OCI-M1 (cell line): ENCODE data around the gene JAM2.

Experiments
- DNase-seq: peaks from one replicate; lab custom pipeline; 2025; lab: John Stamatoyannopoulos, UW

JAM2 gene

DNA sequence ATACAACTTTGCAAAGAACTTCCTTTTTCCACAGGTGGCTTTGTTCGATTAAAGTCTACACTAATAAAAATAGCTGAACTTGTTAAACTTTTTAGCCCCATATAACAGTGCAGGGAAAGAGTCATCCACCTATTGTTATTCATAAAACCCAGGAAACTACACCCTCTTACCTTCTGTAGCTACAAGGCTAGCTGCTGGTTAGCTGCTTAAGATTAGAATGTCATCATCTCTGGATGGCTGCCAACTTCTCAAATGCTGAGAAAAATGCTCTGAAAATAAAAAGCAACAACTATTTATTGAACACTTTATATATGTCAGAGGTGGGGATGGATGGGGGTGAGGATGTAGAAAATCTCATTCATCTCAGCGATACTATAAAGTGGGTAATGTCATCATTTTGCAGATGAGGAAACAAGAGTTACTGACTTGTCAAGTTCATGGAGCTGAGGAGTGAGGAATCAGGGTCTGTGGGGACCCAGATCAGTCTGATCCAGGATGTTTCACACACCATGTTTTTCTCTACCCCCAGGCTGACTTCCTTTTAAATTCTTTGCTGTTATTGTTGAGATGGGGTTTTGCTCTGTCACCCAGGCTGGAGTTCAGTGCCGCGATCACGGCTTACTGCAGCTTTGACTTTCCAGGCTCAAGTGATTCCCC lies 78.6 kb downstream of the JAM2 start:
- DNase-seq, result peak; percentile 68

DNA sequence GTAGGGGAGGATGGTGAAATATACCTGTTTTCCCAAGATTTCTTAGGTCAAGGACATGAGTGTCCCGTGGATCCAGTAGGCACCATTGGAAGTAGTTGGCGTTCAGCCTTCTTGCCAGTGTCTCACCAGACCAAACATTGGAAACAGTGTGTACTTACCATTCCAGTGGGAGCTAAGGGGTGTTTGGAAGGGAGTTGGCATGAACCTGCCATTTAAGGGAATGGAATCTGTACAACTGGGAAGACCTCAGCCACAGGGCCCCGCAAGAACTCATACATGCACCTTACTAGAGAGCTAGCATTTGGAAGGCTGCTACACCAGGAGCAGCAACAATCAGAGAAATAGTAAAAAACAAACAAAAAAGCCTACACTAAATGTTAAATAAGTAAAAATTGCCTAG lies 82.9 kb downstream of the JAM2 start:
- DNase-seq, result no peak

DNA sequence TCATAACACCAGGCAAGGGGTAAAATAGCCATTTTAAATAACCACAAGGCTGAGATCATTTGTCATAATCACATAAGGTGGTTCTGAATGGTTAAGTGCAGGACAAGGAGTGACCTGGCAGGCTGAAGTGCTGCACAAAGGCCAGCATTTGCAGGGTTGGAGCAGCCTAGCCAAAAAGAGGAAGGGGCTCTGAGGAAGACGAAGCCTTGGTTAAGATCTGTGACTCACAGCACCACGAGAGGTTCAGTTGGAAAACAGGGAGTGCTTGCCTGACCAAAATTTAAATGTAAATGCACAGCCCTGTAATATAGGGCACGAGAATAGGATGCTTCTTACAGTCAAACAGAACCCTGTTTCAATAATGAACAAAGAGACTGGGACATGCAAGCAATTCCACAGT lies 83.6 kb downstream of the JAM2 start:
- DNase-seq, result peak; percentile 38

- DNase-seq, result no peak
Observed at GRCh38 chr21:25732091-25732760, 93.2 kb downstream of the JAM2 start.

GRCh38 chr21:25733859-25734653 lies 95.0 kb downstream of the JAM2 start:
- peak; percentile 59 for DNase-seq

DNA sequence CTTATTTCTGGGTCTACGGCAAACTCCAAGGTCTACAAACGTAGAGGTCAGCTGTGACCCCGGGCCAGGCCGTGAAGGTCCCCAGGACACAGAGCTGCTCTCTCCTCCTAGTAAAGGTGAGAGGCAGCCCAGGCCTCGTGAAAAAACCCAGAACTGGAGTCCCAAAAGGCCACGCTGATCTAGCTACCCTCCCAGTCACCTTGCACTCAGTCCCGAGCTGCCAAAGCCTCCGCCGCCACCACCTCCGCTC lies 95.5 kb downstream of the JAM2 start:
- no peak for DNase-seq

DNA sequence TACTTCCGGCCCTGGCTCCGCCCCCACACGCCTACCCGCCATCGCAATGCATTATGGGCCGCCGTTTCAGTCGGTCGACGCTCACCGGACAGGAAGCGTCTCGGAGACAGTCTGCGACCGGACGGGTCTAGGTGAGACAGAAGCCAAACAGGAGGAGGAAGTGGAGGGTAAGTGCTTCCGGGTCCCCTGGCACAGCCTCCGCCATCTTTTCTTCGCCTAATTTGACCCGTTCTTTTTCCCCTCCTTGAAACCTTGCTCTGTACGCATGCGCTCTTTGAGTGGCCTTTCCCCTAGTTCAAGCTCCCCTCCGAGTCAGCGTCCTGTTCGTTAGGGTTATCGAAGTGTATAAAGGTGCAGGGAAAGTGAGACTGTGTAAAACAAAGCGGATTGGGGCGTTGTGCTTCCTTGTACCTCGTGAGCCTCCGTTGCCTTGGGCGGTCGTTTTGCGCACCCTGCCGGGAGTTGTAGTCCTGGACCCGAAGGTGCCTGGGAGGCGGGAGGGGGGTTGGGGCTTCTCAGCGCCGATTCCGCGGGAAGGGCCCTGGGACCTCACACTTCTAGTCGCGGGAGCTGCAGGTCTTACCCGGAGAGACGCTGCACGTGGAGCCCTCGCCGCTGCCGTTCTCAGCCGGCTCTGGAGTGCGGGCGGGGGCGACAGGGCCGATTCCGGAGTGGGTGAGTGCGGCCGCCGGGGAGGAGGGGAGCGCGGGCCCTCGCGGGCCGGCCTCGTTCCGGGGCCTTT lies 96.0 kb downstream of the JAM2 start, which contains the start of the genes ATP5PF and GABPA:
TSS of gene ATP5PF (minus strand) at position 1 of the 742 bp plus-strand sequence. CDS start 5,110 bp downstream, outside the sequence.
TSS of gene GABPA (plus strand) at position 69 of the 742 bp plus-strand sequence. CDS start 6,627 bp downstream, outside the sequence.
- DNase-seq, result peak; percentile 98

DNA sequence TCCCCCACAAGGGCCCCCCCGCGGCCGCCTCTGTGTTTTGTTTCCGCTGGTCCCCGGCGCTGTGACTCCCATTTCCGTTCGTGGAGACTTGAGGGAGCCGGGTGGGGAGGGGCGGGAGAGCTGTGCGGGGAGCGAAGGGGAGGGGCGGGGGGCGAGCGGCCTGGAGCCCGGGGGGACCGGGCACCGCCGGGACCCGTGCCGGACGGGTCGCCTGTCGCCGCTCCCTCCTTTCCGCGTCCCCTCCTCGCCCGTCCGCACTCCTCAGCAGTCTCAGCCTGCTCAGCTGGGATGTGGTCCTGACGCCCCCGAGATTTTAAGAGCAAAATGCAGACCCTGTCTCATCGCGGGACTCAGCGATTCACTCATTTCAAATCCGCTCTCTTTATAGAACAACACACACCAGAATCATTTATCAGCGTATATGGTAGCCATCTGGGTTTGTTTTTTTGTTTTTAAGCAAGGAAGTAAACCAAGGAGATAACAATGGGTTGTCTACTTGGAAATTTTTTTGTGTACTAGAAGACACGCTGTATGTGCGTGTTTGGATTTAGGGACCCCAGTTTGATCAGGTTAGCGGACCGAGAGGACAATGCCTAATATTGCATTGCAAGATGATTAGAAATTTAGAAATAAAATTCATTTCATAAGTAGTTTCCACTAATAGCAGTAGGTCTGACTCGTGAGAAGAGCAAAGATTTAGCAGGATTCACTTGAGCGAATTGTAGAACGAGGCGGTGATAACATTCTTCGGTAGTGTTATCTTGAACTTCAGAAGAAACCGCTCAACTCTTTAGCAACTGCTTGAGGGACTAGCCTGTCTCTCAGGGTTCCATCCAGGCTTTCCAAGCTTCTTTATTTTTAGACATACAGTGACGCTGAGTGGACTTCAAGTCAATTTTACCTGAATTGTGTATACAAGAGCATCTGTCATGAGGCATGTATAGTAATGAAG lies 96.9 kb downstream of the JAM2 start:
- DNase-seq, result peak; percentile 87

DNA sequence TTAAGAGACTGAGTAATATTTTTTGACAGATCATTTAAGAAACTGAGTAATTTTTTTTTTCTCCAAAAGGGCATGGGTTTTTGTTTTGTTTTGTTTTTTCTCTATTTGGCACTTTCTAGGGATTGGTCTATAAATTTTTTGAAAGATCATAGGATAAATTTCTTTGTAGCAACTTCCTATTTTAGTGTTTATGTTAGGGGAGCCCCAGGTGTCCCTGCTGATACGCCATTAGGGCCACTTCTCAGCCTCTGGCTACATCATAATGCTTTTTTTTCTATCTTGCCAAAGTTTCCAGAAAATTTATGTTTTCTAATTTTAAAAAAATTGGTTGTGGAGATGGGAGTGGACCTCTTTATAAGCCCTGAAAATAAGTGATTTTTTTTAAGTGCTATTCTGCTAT lies 98.4 kb downstream of the JAM2 start:
- peak; percentile 31 for DNase-seq

- DNase-seq, result no peak
Observed at GRCh38 chr21:25742900-25743299, 103.8 kb downstream of the JAM2 start.

- DNase-seq, result no peak
Observed at GRCh38 chr21:25744854-25745253, 105.8 kb downstream of the JAM2 start.

DNA sequence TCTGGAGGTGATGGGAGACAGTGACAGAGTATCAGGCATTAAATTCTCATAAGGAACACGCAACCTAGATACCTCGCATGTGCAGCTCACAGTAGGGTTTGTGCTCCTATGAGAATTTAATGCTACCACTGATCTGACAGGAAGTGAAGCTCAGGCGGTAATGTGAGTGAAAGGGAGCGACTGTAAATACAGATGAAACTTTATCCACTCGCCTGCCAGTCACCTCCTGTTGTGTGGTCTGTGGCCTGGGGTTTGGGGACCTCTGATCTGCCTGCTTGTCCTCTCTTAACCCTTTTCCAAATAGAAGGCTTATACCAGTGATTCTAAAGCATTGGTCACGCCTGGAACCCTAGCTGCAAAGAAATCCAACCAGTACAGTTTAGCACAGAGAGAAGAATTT lies 111.0 kb downstream of the JAM2 start:
- no peak for DNase-seq

GRCh38 chr21:25752416-25752815 lies 113.4 kb downstream of the JAM2 start:
- no peak for DNase-seq

DNA sequence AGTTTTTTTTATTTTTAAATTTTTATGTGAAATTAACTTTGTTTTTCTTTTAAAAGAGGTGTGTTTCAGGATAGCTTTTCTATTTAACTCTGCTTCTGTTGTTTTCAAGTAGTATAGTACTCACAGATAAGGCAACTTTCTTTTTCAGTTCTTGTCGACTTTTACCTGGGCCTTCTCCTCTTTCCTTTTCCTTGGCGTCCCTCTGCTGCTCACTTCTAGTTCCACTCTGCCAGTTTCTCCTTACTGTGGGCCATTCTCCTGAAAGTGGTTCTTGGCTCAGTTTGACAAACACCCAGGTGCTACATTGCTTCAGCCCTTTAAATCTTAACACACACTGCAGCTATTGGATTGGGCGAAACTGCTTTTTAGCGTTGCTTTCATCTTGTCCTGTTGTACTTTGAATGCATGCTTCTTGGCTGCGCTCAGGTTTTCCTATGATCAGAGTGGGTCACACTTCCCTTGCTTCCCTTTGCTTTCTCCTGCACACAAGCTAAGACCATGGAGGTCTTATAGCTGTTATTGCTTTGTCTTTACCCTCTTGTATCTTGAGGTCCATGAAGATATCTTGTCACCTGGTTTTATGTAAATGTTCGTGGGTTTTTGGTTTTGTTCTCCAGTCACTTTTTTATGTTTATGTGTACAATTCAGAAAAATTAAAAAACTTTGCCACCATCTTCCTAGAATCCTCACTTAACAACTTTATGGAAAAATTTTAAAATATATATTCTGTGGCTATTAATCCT lies 117.3 kb downstream of the JAM2 start:
- DNase-seq, result no peak

- no peak for DNase-seq
Observed at GRCh38 chr21:25757531-25757930, 118.5 kb downstream of the JAM2 start.

- no peak for DNase-seq
Observed at GRCh38 chr21:25759573-25759972, 120.5 kb downstream of the JAM2 start.

- DNase-seq, result no peak
Observed at GRCh38 chr21:25760061-25760460, 121.0 kb downstream of the JAM2 start.

GRCh38 chr21:25760677-25761076 lies 121.6 kb downstream of the JAM2 start:
- DNase-seq, result no peak

DNA sequence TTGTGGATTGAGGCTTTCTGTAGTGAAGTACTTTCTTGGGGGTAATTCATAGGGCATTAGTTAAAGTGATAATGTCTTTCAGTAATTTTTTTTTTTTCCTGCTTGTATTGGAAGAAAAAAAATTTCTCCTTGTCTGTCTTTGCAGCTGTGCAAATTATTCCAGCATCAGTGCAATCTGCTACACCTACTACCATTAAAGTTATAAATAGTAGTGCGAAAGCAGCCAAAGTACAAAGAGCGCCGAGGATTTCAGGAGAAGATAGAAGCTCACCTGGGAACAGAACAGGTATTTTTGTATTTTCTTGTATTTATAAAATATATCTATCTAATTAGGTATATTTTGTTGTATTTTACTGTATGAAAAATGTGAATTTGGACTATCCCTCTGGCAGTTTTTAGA lies 125.0 kb downstream of the JAM2 start:
- no peak for DNase-seq
